Measurements from ENCODE around the gene ANKRD17.

The ANKRD17 gene

GRCh38 chr4:73034896-73035295 is 223.7 kb downstream of the ANKRD17 start:
- no peak for DNase-seq

GRCh38 chr4:73028621-73029020 is 230.0 kb downstream of the ANKRD17 start:
- no peak for DNase-seq

Data from NCI-H1092 (cell line).